ENCODE data around the gene PIP4K2C.
"Not testable (repeated sequence)": the region's sequence is repeated elsewhere in the genome, so short reads cannot be mapped to it uniquely, and the experiment has no call there.

DNA sequence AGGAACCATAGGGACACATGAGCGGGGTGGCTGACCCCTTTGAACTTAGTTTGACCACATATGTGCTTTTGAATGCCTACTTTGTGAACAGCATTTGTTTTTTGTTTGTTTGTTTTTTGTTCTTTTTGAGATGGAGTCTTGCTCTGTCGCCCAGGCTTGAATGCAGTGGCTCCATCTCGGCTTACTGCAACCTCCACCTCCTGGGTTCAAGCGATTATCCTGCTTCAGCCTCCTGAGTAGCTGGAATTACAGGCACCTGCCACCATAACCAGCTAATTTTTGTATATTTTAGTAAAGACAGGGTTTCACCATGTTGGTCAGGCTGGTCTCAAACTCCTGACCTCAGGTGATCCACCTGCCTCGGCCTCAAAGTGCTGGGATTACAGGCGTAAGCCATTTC is 27.4 kb downstream of the PIP4K2C start:
- TF ChIP-seq, protein P1, sequence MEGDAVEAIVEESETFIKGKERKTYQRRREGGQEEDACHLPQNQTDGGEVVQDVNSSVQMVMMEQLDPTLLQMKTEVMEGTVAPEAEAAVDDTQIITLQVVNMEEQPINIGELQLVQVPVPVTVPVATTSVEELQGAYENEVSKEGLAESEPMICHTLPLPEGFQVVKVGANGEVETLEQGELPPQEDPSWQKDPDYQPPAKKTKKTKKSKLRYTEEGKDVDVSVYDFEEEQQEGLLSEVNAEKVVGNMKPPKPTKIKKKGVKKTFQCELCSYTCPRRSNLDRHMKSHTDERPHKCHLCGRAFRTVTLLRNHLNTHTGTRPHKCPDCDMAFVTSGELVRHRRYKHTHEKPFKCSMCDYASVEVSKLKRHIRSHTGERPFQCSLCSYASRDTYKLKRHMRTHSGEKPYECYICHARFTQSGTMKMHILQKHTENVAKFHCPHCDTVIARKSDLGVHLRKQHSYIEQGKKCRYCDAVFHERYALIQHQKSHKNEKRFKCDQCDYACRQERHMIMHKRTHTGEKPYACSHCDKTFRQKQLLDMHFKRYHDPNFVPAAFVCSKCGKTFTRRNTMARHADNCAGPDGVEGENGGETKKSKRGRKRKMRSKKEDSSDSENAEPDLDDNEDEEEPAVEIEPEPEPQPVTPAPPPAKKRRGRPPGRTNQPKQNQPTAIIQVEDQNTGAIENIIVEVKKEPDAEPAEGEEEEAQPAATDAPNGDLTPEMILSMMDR (conservative IDR thresholded peaks at IDR 0.05; ENCODE audit: low read length), result not testable (repeated sequence)
- TF ChIP-seq EZH2phosphoT487 (IDR thresholded peaks at IDR 0.05; ENCODE audit: borderline replicate concordance, low read depth, low read length), result not testable (repeated sequence)

Measured in OCI-LY7 (cell line).